ENCODE data around the gene MKNK2.
"Not testable (repeated sequence)": the region's sequence is repeated elsewhere in the genome, so short reads cannot be mapped to it uniquely, and the experiment has no call there.

Gene MKNK2

GRCh38 chr19:2003874-2004273 lies 47.2 kb downstream of the MKNK2 start:
- peaks cover 8% of the 10 kb centered on the region for H3K4me1 ChIP-seq (ENCODE audit: control insufficient read depth, insufficient read depth, low read length)
- peaks cover 15% of the 10 kb centered on the region for H3K36me3 ChIP-seq (ENCODE audit: insufficient read depth, low read length)
- H3K9ac ChIP-seq (ENCODE audit: low read depth, low read length), result no peak overlapping the region
- H3K9me3 ChIP-seq (replicated peaks; ENCODE audit: low read length), result no peaks in the 10 kb centered on the region
- H3K27me3 ChIP-seq (ENCODE audit: control insufficient read depth, insufficient read depth, low read length), result no peaks in the 10 kb centered on the region
- H3K4me2 ChIP-seq (ENCODE audit: low read length), result no peak overlapping the region
- H3K4me3 ChIP-seq (ENCODE audit: low read length), result no peak overlapping the region

- Histone ChIP-seq H3K4me2 (ENCODE audit: low read length) (no peak overlapping the region), H3K4me1 (ENCODE audit: control insufficient read depth, insufficient read depth, low read length) (peaks cover 3% of the 10 kb centered on the region), H3K9ac (ENCODE audit: low read depth, low read length) (no peak overlapping the region), H3K36me3 (ENCODE audit: insufficient read depth, low read length) (peaks cover 31% of the 10 kb centered on the region), H3K4me3 (ENCODE audit: low read length) (no peak overlapping the region), H3K9me3 (replicated peaks; ENCODE audit: low read length) (no peaks in the 10 kb centered on the region), H3K27me3 (ENCODE audit: control insufficient read depth, insufficient read depth, low read length) (no peaks in the 10 kb centered on the region)
These were observed 51.1 kb downstream of the MKNK2 start for GRCh38 chr19:1999856-2000515.

- no peaks in the 10 kb centered on the region for H3K9me3 ChIP-seq (replicated peaks; ENCODE audit: low read length)
- H3K4me2 ChIP-seq (ENCODE audit: low read length), result no peak overlapping the region
- H3K4me3 ChIP-seq (ENCODE audit: low read length), result no peak overlapping the region
- no peaks in the 10 kb centered on the region for H3K27me3 ChIP-seq (ENCODE audit: control insufficient read depth, insufficient read depth, low read length)
- no peaks in the 10 kb centered on the region for H3K4me1 ChIP-seq (ENCODE audit: control insufficient read depth, insufficient read depth, low read length)
- peaks cover 31% of the 10 kb centered on the region for H3K36me3 ChIP-seq (ENCODE audit: insufficient read depth, low read length)
- H3K9ac ChIP-seq (ENCODE audit: low read depth, low read length), result no peak overlapping the region
These were observed 52.0 kb downstream of the MKNK2 start for GRCh38 chr19:1998712-1999708.

GRCh38 chr19:1997353-1998233 lies 53.5 kb downstream of the MKNK2 start:
- H3K4me2 ChIP-seq (ENCODE audit: low read length), result no peak overlapping the region
- no peaks in the 10 kb centered on the region for H3K9me3 ChIP-seq (replicated peaks; ENCODE audit: low read length)
- H3K4me1 ChIP-seq (ENCODE audit: control insufficient read depth, insufficient read depth, low read length), result no peaks in the 10 kb centered on the region
- H3K4me3 ChIP-seq (ENCODE audit: low read length), result no peak overlapping the region
- H3K27me3 ChIP-seq (ENCODE audit: control insufficient read depth, insufficient read depth, low read length), result no peaks in the 10 kb centered on the region
- no peak overlapping the region for H3K9ac ChIP-seq (ENCODE audit: low read depth, low read length)
- peaks cover 34% of the 10 kb centered on the region for H3K36me3 ChIP-seq (ENCODE audit: insufficient read depth, low read length)

- H3K4me2 ChIP-seq (ENCODE audit: low read length), result no peak overlapping the region
- H3K36me3 ChIP-seq (ENCODE audit: insufficient read depth, low read length), result peaks cover 41% of the 10 kb centered on the region
- no peaks in the 10 kb centered on the region for H3K9me3 ChIP-seq (replicated peaks; ENCODE audit: low read length)
- no peak overlapping the region for H3K4me3 ChIP-seq (ENCODE audit: low read length)
- no peaks in the 10 kb centered on the region for H3K27me3 ChIP-seq (ENCODE audit: control insufficient read depth, insufficient read depth, low read length)
- no peak overlapping the region for H3K9ac ChIP-seq (ENCODE audit: low read depth, low read length)
- no peaks in the 10 kb centered on the region for H3K4me1 ChIP-seq (ENCODE audit: control insufficient read depth, insufficient read depth, low read length)
These were observed 58.2 kb downstream of the MKNK2 start for GRCh38 chr19:1992759-1993260.

- Histone ChIP-seq H3K4me2 (ENCODE audit: low read length) (no peak overlapping the region), H3K4me1 (ENCODE audit: control insufficient read depth, insufficient read depth, low read length) (no peaks in the 10 kb centered on the region), H3K27me3 (ENCODE audit: control insufficient read depth, insufficient read depth, low read length) (no peaks in the 10 kb centered on the region), H3K36me3 (ENCODE audit: insufficient read depth, low read length) (peaks cover 45% of the 10 kb centered on the region), H3K9me3 (replicated peaks; ENCODE audit: low read length) (no peaks in the 10 kb centered on the region), H3K9ac (ENCODE audit: low read depth, low read length) (no peak overlapping the region), H3K4me3 (ENCODE audit: low read length) (no peak overlapping the region)
These were observed 59.8 kb downstream of the MKNK2 start for GRCh38 chr19:1991018-1991913.

- H3K36me3 ChIP-seq (ENCODE audit: insufficient read depth, low read length), result peaks cover 47% of the 10 kb centered on the region
- no peak overlapping the region for H3K9ac ChIP-seq (ENCODE audit: low read depth, low read length)
- no peaks in the 10 kb centered on the region for H3K4me1 ChIP-seq (ENCODE audit: control insufficient read depth, insufficient read depth, low read length)
- no peak overlapping the region for H3K4me3 ChIP-seq (ENCODE audit: low read length)
- H3K4me2 ChIP-seq (ENCODE audit: low read length), result no peak overlapping the region
- no peaks in the 10 kb centered on the region for H3K27me3 ChIP-seq (ENCODE audit: control insufficient read depth, insufficient read depth, low read length)
- H3K9me3 ChIP-seq (replicated peaks; ENCODE audit: low read length), result no peaks in the 10 kb centered on the region
These were observed 60.6 kb downstream of the MKNK2 start for GRCh38 chr19:1990230-1991017.

GRCh38 chr19:1989513-1990229 lies 61.4 kb downstream of the MKNK2 start:
- Histone ChIP-seq H3K9ac (ENCODE audit: low read depth, low read length) (no peak overlapping the region), H3K36me3 (ENCODE audit: insufficient read depth, low read length) (peaks cover 52% of the 10 kb centered on the region), H3K27me3 (ENCODE audit: control insufficient read depth, insufficient read depth, low read length) (no peaks in the 10 kb centered on the region), H3K4me1 (ENCODE audit: control insufficient read depth, insufficient read depth, low read length) (no peaks in the 10 kb centered on the region), H3K9me3 (replicated peaks; ENCODE audit: low read length) (no peaks in the 10 kb centered on the region), H3K4me2 (ENCODE audit: low read length) (no peak overlapping the region), H3K4me3 (ENCODE audit: low read length) (no peak overlapping the region)

GRCh38 chr19:1988464-1988863 lies 62.6 kb downstream of the MKNK2 start:
- not testable (repeated sequence) for H3K9me3 ChIP-seq (replicated peaks; ENCODE audit: low read length); H3K4me3 ChIP-seq (ENCODE audit: low read length); H3K4me2 ChIP-seq (ENCODE audit: low read length); H3K4me1 ChIP-seq (ENCODE audit: control insufficient read depth, insufficient read depth, low read length); H3K27me3 ChIP-seq (ENCODE audit: control insufficient read depth, insufficient read depth, low read length); H3K9ac ChIP-seq (ENCODE audit: low read depth, low read length)
- H3K36me3 ChIP-seq (ENCODE audit: insufficient read depth, low read length), result peaks cover 52% of the 10 kb centered on the region

Measured in skeletal muscle satellite cell (primary cell).